ENCODE measurements around the gene TMEM263.

DNA sequence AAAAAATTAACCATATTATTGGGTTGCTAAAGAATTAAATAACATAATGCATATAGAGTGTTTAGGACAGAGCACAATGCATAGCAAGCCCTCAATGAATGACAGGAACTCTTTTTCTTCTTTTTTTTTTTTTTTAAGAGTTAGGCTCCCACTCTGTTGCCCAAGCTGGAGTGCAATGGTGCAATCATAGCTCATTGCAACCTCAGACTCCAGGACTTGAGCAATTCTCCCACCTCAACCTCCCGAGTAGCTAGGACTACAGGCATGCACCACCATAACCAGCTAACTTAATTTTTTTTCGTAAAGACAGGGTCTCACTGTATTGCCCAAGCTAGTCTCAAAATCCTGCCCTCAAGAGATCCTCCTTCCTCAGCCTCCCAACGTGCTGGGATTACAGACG lies 51.7 kb downstream of the TMEM263 start:
- no peak for TF ChIP-seq POLR2A (IDR thresholded peaks at IDR 0.05)
- TF ChIP-seq, protein P1, sequence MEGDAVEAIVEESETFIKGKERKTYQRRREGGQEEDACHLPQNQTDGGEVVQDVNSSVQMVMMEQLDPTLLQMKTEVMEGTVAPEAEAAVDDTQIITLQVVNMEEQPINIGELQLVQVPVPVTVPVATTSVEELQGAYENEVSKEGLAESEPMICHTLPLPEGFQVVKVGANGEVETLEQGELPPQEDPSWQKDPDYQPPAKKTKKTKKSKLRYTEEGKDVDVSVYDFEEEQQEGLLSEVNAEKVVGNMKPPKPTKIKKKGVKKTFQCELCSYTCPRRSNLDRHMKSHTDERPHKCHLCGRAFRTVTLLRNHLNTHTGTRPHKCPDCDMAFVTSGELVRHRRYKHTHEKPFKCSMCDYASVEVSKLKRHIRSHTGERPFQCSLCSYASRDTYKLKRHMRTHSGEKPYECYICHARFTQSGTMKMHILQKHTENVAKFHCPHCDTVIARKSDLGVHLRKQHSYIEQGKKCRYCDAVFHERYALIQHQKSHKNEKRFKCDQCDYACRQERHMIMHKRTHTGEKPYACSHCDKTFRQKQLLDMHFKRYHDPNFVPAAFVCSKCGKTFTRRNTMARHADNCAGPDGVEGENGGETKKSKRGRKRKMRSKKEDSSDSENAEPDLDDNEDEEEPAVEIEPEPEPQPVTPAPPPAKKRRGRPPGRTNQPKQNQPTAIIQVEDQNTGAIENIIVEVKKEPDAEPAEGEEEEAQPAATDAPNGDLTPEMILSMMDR (IDR thresholded peaks at IDR 0.05) = no peak

Data from vagina (tissue), 2 donors.